B cell (primary cell): ENCODE data around the gene EFHD2. TPM values are rescaled to one million over a fixed set of nuclear protein-coding genes. Genes with fewer than 3 reads are reported as not detected.

Experiments used
- ATAC-seq: fragments of 200-7000 bp; cut with Tn5 transposase; one replicate; pipeline ENCODE4 v1.10.0; 2021; ENCODE audit warnings: low read depth, mild to moderate bottlenecking, moderate number of reproducible peaks, moderate library complexity
- CTCF ChIA-PET: fragments of 350-600 bp; sonication (Branson Sonifier 250); formaldehyde crosslinking; loops from one replicate; lab custom pipeline; 2021; ENCODE audit warnings: antibody characterized with exemption, inconsistent platforms; lab: Charles Lee
- POLR2A ChIA-PET: fragments of 350-600 bp; sonication (Branson Sonifier 250); formaldehyde crosslinking; loops from one replicate; lab custom pipeline; 2021; ENCODE audit warnings: antibody characterized with exemption; lab: Charles Lee
- DNase-seq: peaks from one replicate; pipeline ENCODE4 v3.0.0; 2013
- H2AFZ ChIP-seq: 2 replicates; pipeline ENCODE4 v1.6.1; 2012; ENCODE audit warnings: mild to moderate bottlenecking, low read depth, low read length; ENCODE audit not compliant: insufficient read depth, poor library complexity, severe bottlenecking
- H3K27ac ChIP-seq, 2 donors: 1 replicate in 1 of 2; 2 replicates in 1 of 2; pipeline ENCODE4 v1.5.1; 2012 to 2013; ENCODE audit warnings: low read length in 2 of 2, mild to moderate bottlenecking in 2 of 2, moderate library complexity in 1 of 2
- H3K27me3 ChIP-seq, 4 experiments: fragments of 200-600 bp in 1 of 4; sonication (generic) in 1 of 4; replicated peaks in 1 of 4; 1 replicate in 2 of 4; 2 replicates in 2 of 4; pipeline versions ENCODE4 v1.6.1 to v1.7.0; 2013 to 2016; ENCODE audit warnings: low read length in 3 of 4, mild to moderate bottlenecking in 2 of 4, mixed read lengths in 1 of 4, moderate library complexity in 1 of 4; ENCODE audit not compliant: insufficient read depth in 4 of 4, control insufficient read depth in 3 of 4; ENCODE audit errors: control extremely low read depth in 1 of 4
- H3K36me3 ChIP-seq, 2 experiments: replicated peaks in 1 of 2; 1 replicate in 1 of 2; 2 replicates in 1 of 2; pipeline versions ENCODE4 v1.6.1 to v1.7.1; 2013; ENCODE audit warnings: low read length in 1 of 2; ENCODE audit not compliant: insufficient read depth in 2 of 2, control insufficient read depth in 1 of 2; ENCODE audit errors: control extremely low read depth in 1 of 2, extremely low read depth in 1 of 2
- H3K4me1 ChIP-seq, 2 donors: fragments of 200-600 bp in 1 of 2; sonication (generic) in 1 of 2; 1 replicate in 1 of 2; 2 replicates in 1 of 2; pipeline versions ENCODE4 v1.5.1 to v1.6.1; 2013 to 2017; ENCODE audit warnings: low read length in 2 of 2; ENCODE audit not compliant: control insufficient read depth in 2 of 2, insufficient read depth in 2 of 2
- H3K4me2 ChIP-seq: replicated peaks from 2 replicates; pipeline ENCODE3; 2012; ENCODE audit warnings: mild to moderate bottlenecking, low read depth, low read length; ENCODE audit not compliant: poor library complexity, severe bottlenecking
- H3K4me3 ChIP-seq, 5 experiments: fragments of 200-600 bp in 1 of 5; sonication (generic) in 1 of 5; 1 replicate in 3 of 5; 2 replicates in 2 of 5; pipeline versions ENCODE4 v1.5.1 to v1.7.0; 2011 to 2016; ENCODE audit warnings: low read length in 4 of 5, mild to moderate bottlenecking in 4 of 5, low read depth in 2 of 5, control low read depth in 1 of 5, moderate library complexity in 1 of 5; ENCODE audit not compliant: insufficient read depth in 1 of 5; ENCODE audit errors: control extremely low read depth in 1 of 5, extremely low read depth in 1 of 5
- H3K79me2 ChIP-seq: fragments of 200-600 bp; sonication (generic); one replicate; pipeline ENCODE4 v1.6.0; 2016; ENCODE audit warnings: low read length; ENCODE audit not compliant: control insufficient read depth, insufficient read depth
- H3K9ac ChIP-seq: fragments of 200-600 bp; sonication (generic); 2 replicates; pipeline ENCODE4 v1.6.1; 2017; ENCODE audit warnings: mild to moderate bottlenecking, low read length, moderate library complexity
- H3K9me3 ChIP-seq, 3 donors: one replicate each; pipeline versions ENCODE4 v1.6.1 to v1.7.1; 2013; ENCODE audit warnings: low read length in 2 of 3; ENCODE audit not compliant: control insufficient read depth in 2 of 3, insufficient read depth in 1 of 3; ENCODE audit errors: control extremely low read depth in 1 of 3
- H4K20me1 ChIP-seq: 2 replicates; pipeline ENCODE4 v1.6.0; 2012; ENCODE audit warnings: mild to moderate bottlenecking, low read length; ENCODE audit not compliant: insufficient read depth, control insufficient read depth, poor library complexity, severe bottlenecking
- H3K27ac Mint-ChIP-seq: one replicate; pipeline ENCODE4 v1.8.0; 2021; ENCODE audit warnings: mixed read lengths
- H3K27me3 Mint-ChIP-seq: one replicate; pipeline ENCODE4 v1.8.0; 2021; ENCODE audit warnings: mixed read lengths
- H3K4me1 Mint-ChIP-seq: one replicate; pipeline ENCODE4 v1.8.0; 2021; ENCODE audit warnings: mixed read lengths
- H3K4me3 Mint-ChIP-seq: one replicate; pipeline ENCODE4 v1.8.0; 2021; ENCODE audit warnings: mixed read lengths
- H3K9me3 Mint-ChIP-seq: one replicate; pipeline ENCODE4 v1.8.0; 2022; ENCODE audit warnings: mixed read lengths; ENCODE audit not compliant: insufficient read depth
- EZH2 ChIP-seq: IDR thresholded peaks from 2 replicates; pipeline ENCODE4 v1.6.1; 2012; ENCODE audit warnings: borderline replicate concordance, low read depth, mild to moderate bottlenecking, moderate library complexity, low read length; ENCODE audit not compliant: insufficient read depth, poor library complexity, severe bottlenecking
- WGBS: methylation state at CpG from one replicate; pipeline ENCODE4 v1.1.5; 2013; ENCODE audit warnings: missing lambda C conversion rate; ENCODE audit not compliant: insufficient coverage; 5-methylcytosine and 5-hydroxymethylcytosine counted together
- intact Hi-C: fragments of 100-400 bp; cut with micrococcal nuclease; formaldehyde crosslinking; loops from one replicate; pipeline ENCODE4 v1.10.0; 2022
- polyA plus RNA-seq: library from polyadenylated mRNA; depleted of rRNA; stranded (reverse); fragments of >200 nt; gene quantifications from 2 replicates; pipeline ENCODE4 v1.2.3, GENCODE V29; 2012
- total RNA-seq, 2 donors: library from RNA; stranded (reverse); fragments of 120-200 nt in 1 of 2; gene quantifications; 1 replicate in 1 of 2; 2 replicates in 1 of 2; pipeline versions ENCODE4 v1.2.3 to v1.2.4, GENCODE V29; 2013 to 2022
- TF ChIP-seq, protein P1 (sequence below): fragments of 200-600 bp; IDR thresholded peaks from one replicate; pipeline ENCODE4 v1.8.0; 2022; ENCODE audit warnings: antibody characterized with exemption, mild to moderate bottlenecking

EFHD2 gene
- total and polyA plus RNA-seq, 2 donors (not counting 1 experiment from before 2014, with no cell fraction given), result 39.3 to 67.2 TPM

DNA sequence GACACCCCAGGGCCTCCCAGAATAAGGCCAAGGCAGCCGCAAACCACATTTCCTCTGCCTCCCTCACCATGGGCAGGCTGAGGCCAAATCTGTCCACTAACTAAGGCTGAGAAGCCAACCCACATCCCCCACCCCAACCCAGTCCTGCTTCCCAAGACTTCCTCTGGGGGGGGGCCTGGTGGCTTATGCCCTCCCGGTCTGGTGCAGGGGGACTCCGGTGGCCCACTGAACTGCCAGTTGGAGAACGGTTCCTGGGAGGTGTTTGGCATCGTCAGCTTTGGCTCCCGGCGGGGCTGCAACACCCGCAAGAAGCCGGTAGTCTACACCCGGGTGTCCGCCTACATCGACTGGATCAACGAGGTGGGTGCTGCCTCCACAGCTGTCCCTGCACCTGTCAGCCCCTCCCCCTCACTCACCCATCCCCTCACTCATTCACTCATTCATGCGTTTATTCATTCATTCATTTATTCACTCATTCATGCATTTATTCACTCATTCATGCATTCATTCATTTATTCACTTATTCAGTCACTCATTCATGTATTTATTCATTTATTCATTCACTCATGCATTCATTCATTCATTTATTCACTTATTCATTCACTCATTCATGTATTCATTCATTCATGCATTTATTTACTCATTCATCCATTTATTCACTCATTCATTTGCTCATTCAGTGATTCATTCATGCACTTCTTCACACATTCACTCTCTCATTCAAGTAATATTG lies 35.9 kb downstream of the EFHD2 start:
- no peaks in the 10 kb centered on the region for H3K79me2 ChIP-seq
- no peak overlapping the region for H3K4me2 ChIP-seq
- Mint-ChIP-seq H3K27ac (no peak overlapping the region), H3K4me3 (no peak overlapping the region), H3K4me1 (no peaks in the 10 kb centered on the region), H3K9me3 (no peaks in the 10 kb centered on the region), H3K27me3 (peaks cover 25% of the 10 kb centered on the region)
- 55% methylated on average over 14 of the region's 14 CpGs for whole genome bisulfite sequencing
- no peaks in the 10 kb centered on the region for H3K4me1 ChIP-seq
- no peak overlapping the region for H3K4me3 ChIP-seq
- ChIA-PET POLR2A (no interaction called here), CTCF (interaction anchor here (0.7 kb wide), 1 partner anchor 9 kb away, joined by 3 read pairs; no protein-coding TSS in a partner anchor)
- no peak overlapping the region for H3K9ac ChIP-seq
- DNase-seq, result no peak
- H3K27ac ChIP-seq, result no peak overlapping the region
- intact Hi-C loops, result no loop called here
- H3K9me3 ChIP-seq, result peaks cover 0 to 3% (median 0%) of the 10 kb centered on the region in 3 donors
- ATAC-seq, result no peak
- H3K36me3 ChIP-seq, result no peaks in the 10 kb centered on the region
- H2AFZ ChIP-seq, result no peak overlapping the region
- peaks cover 0 to 16% (median 4%) of the 10 kb centered on the region in 4 experiments for H3K27me3 ChIP-seq
- H4K20me1 ChIP-seq, result no peaks in the 10 kb centered on the region
- TF ChIP-seq, protein P1, sequence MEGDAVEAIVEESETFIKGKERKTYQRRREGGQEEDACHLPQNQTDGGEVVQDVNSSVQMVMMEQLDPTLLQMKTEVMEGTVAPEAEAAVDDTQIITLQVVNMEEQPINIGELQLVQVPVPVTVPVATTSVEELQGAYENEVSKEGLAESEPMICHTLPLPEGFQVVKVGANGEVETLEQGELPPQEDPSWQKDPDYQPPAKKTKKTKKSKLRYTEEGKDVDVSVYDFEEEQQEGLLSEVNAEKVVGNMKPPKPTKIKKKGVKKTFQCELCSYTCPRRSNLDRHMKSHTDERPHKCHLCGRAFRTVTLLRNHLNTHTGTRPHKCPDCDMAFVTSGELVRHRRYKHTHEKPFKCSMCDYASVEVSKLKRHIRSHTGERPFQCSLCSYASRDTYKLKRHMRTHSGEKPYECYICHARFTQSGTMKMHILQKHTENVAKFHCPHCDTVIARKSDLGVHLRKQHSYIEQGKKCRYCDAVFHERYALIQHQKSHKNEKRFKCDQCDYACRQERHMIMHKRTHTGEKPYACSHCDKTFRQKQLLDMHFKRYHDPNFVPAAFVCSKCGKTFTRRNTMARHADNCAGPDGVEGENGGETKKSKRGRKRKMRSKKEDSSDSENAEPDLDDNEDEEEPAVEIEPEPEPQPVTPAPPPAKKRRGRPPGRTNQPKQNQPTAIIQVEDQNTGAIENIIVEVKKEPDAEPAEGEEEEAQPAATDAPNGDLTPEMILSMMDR, result no peak
- TF ChIP-seq EZH2, result no peak

DNA sequence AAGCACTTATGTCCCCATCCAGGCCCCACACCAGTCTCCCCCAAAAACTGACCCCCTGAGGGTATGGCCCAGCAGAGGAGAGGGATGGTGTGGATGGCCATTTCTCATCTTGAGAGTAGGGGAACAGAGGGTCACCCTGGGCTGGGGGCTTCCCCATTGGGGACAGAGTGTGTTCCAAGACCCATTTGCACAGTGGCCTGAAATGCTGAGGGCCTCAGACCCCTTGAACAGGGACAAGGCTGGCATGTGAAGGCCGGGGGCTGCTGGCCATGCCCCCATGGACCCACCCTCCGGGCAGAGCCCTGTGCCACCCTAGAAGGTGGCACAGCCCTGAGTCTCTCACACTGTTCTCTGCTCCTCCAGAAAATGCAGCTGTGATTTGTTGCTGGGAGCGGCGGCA lies 36.5 kb downstream of the EFHD2 start:
- ChIA-PET CTCF (no interaction called here), POLR2A (no interaction called here)
- H3K9me3 ChIP-seq, result peaks cover 0 to 3% (median 0%) of the 10 kb centered on the region in 3 donors
- WGBS, result 81% methylated on average over 4 of the region's 4 CpGs
- H3K9ac ChIP-seq, result no peak overlapping the region
- Mint-ChIP-seq H3K27me3 (peaks cover 31% of the 10 kb centered on the region), H3K4me3 (no peak overlapping the region), H3K27ac (no peak overlapping the region), H3K9me3 (peaks cover 3% of the 10 kb centered on the region), H3K4me1 (no peaks in the 10 kb centered on the region)
- H3K27me3 ChIP-seq, result peaks cover 0 to 16% (median 4%) of the 10 kb centered on the region in 4 experiments
- intact Hi-C loops, result no loop called here
- H3K36me3 ChIP-seq, result no peaks in the 10 kb centered on the region
- no peak overlapping the region for H3K4me3 ChIP-seq
- H3K79me2 ChIP-seq, result no peaks in the 10 kb centered on the region
- H3K4me1 ChIP-seq, result no peaks in the 10 kb centered on the region
- H3K4me2 ChIP-seq, result no peak overlapping the region
- no peak for DNase-seq
- TF ChIP-seq, protein P1, result no peak
- TF ChIP-seq EZH2, result no peak
- H4K20me1 ChIP-seq, result no peaks in the 10 kb centered on the region
- H2AFZ ChIP-seq, result no peak overlapping the region
- no peak for ATAC-seq
- H3K27ac ChIP-seq, result no peak overlapping the region
